ENCODE measurements around the gene CTNNB1. TPM values are rescaled to one million over a fixed set of nuclear protein-coding genes. Genes with fewer than 3 reads are reported as not detected.

The CTNNB1 gene
- total and polyA plus RNA-seq, 3 experiments from 2014 or later, result 54.4 to 166 (median 156) TPM

DNA sequence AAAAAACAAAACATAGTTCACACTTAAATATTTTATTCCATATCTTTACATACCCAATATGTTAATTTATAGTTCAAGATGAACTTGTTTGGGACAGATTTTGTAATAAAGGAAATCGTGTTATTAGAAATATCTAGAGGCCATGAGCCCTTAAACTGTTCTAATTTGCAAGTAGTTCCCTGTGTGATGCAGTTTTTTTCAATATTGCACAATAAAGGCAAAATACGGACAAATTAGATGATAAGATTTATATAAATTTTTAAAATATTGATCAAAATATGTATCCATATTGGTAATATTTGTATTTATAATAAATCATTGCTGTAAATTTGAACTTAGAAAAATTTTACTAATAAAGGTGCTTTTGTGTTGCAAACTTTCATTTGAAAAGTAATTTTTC is 23.8 kb downstream of the CTNNB1 start:
- Mint-ChIP-seq H3K4me3 (peak overlapping the region in 1 of 7 donors; percentile 12), H3K27ac (peak overlapping the region in 1 of 8 donors; percentile 48), H3K27me3 (no peaks in the 10 kb centered on the region), H3K4me1 (peaks cover 64 to 89% (median 85%) of the 10 kb centered on the region in 3 donors), H3K9me3 (no peaks in the 10 kb centered on the region), H3K36me3 (peaks cover 3 to 51% (median 19%) of the 10 kb centered on the region in 3 donors)
- ChIA-PET CTCF (no interaction called here), POLR2A (no interaction called here)
- Histone ChIP-seq H3K27me3 (ENCODE audit: insufficient read depth, low read length, poor library complexity, severe bottlenecking) (no peaks in the 10 kb centered on the region), H3K4me3 (ENCODE audit: low read length) (no peak overlapping the region), H3K36me3 (ENCODE audit: insufficient read depth, low read length) (peaks cover 35% of the 10 kb centered on the region), H3K4me1 (ENCODE audit: insufficient read depth, low read length) (peaks cover 41% of the 10 kb centered on the region), H3K9me3 (ENCODE audit: low read length) (no peaks in the 10 kb centered on the region), H3K27ac (ENCODE audit: low read depth, low read length) (no peak overlapping the region)
- DNase-seq, result no peak

GRCh38 chr3:41223691-41224090 is 24.4 kb downstream of the CTNNB1 start:
- Histone ChIP-seq H3K4me1 (ENCODE audit: insufficient read depth, low read length) (peaks cover 35% of the 10 kb centered on the region), H3K36me3 (ENCODE audit: insufficient read depth, low read length) (peaks cover 35% of the 10 kb centered on the region), H3K4me3 (ENCODE audit: low read length) (no peak overlapping the region), H3K27me3 (ENCODE audit: insufficient read depth, low read length, poor library complexity, severe bottlenecking) (no peaks in the 10 kb centered on the region), H3K9me3 (ENCODE audit: low read length) (no peaks in the 10 kb centered on the region), H3K27ac (ENCODE audit: low read depth, low read length) (no peak overlapping the region)
- H3K4me1 Mint-ChIP-seq, result peaks cover 66 to 89% (median 85%) of the 10 kb centered on the region in 3 donors
- H3K9me3 Mint-ChIP-seq, result no peaks in the 10 kb centered on the region
- H3K27ac Mint-ChIP-seq, result peak overlapping the region in 1 of 8 donors; percentile 40
- no peaks in the 10 kb centered on the region for H3K27me3 Mint-ChIP-seq
- CTCF ChIA-PET, result no interaction called here
- POLR2A ChIA-PET, result no interaction called here
- no peak for DNase-seq
- H3K36me3 Mint-ChIP-seq, result peaks cover 3 to 55% (median 24%) of the 10 kb centered on the region in 3 donors
- H3K4me3 Mint-ChIP-seq, result no peak overlapping the region

DNA sequence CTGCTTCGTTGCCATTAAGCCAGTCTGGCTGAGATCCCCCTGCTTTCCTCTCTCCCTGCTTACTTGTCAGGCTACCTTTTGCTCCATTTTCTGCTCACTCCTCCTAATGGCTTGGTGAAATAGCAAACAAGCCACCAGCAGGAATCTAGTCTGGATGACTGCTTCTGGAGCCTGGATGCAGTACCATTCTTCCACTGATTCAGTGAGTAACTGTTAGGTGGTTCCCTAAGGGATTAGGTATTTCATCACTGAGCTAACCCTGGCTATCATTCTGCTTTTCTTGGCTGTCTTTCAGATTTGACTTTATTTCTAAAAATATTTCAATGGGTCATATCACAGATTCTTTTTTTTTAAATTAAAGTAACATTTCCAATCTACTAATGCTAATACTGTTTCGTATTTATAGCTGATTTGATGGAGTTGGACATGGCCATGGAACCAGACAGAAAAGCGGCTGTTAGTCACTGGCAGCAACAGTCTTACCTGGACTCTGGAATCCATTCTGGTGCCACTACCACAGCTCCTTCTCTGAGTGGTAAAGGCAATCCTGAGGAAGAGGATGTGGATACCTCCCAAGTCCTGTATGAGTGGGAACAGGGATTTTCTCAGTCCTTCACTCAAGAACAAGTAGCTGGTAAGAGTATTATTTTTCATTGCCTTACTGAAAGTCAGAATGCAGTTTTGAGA is 25.0 kb downstream of the CTNNB1 start:
- peaks cover 3 to 60% (median 24%) of the 10 kb centered on the region in 3 donors for H3K36me3 Mint-ChIP-seq
- ChIA-PET POLR2A (no interaction called here), CTCF (interaction anchor here (1.3 kb wide), 1 partner anchor 11 kb away, joined by 3 read pairs; no protein-coding TSS in a partner anchor)
- no peak overlapping the region for H3K4me3 Mint-ChIP-seq
- H3K27me3 ChIP-seq (ENCODE audit: insufficient read depth, low read length, poor library complexity, severe bottlenecking), result no peaks in the 10 kb centered on the region
- no peak overlapping the region for H3K4me3 ChIP-seq (ENCODE audit: low read length)
- peaks cover 35% of the 10 kb centered on the region for H3K36me3 ChIP-seq (ENCODE audit: insufficient read depth, low read length)
- no peaks in the 10 kb centered on the region for H3K27me3 Mint-ChIP-seq
- H3K4me1 Mint-ChIP-seq, result peaks cover 62 to 89% (median 85%) of the 10 kb centered on the region in 3 donors
- H3K9me3 Mint-ChIP-seq, result no peaks in the 10 kb centered on the region
- DNase-seq, result no peak
- H3K27ac Mint-ChIP-seq, result peak overlapping the region in 2 of 8 donors; percentile 27 to 33
- peaks cover 29% of the 10 kb centered on the region for H3K4me1 ChIP-seq (ENCODE audit: insufficient read depth, low read length)
- H3K27ac ChIP-seq (ENCODE audit: low read depth, low read length), result no peak overlapping the region
- no peaks in the 10 kb centered on the region for H3K9me3 ChIP-seq (ENCODE audit: low read length)

GRCh38 chr3:41234823-41235721 is 35.8 kb downstream of the CTNNB1 start:
- Histone ChIP-seq H3K27me3 (ENCODE audit: insufficient read depth, low read length, poor library complexity, severe bottlenecking) (no peaks in the 10 kb centered on the region), H3K4me3 (ENCODE audit: low read length) (no peak overlapping the region), H3K36me3 (ENCODE audit: insufficient read depth, low read length) (peaks cover 77% of the 10 kb centered on the region), H3K27ac (ENCODE audit: low read depth, low read length) (no peak overlapping the region), H3K9me3 (ENCODE audit: low read length) (no peaks in the 10 kb centered on the region), H3K4me1 (ENCODE audit: insufficient read depth, low read length) (no peaks in the 10 kb centered on the region)
- no peaks in the 10 kb centered on the region for H3K9me3 Mint-ChIP-seq
- DNase-seq, result no peak
- peaks cover 16 to 95% (median 39%) of the 10 kb centered on the region in 3 donors for H3K36me3 Mint-ChIP-seq
- ChIA-PET POLR2A (no interaction called here), CTCF (interaction anchor here (1.4 kb wide), 1 partner anchor 32 kb away, joined by 3 read pairs; no protein-coding TSS in a partner anchor)
- H3K4me3 Mint-ChIP-seq, result no peak overlapping the region
- peaks cover 4 to 9% (median 6%) of the 10 kb centered on the region in 3 donors for H3K4me1 Mint-ChIP-seq
- H3K27me3 Mint-ChIP-seq, result no peaks in the 10 kb centered on the region
- H3K27ac Mint-ChIP-seq, result peak overlapping the region in 1 of 8 donors; percentile 11

DNA sequence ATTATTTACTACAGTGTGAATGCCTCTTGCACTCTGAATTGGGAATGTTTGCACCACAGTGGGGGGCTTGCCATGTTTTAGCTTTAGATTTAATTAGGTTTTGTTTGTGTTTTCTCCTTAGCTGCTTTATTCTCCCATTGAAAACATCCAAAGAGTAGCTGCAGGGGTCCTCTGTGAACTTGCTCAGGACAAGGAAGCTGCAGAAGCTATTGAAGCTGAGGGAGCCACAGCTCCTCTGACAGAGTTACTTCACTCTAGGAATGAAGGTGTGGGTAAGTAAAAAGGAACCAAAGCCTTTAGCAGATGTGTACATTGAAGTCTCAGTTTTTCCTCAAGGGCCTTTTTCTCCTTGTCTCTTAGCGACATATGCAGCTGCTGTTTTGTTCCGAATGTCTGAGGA is 36.9 kb downstream of the CTNNB1 start:
- CTCF ChIA-PET, result interaction anchor here (1.4 kb wide), 1 partner anchor 34 kb away, joined by 3 read pairs; no protein-coding TSS in a partner anchor
- DNase-seq, result no peak
- peak overlapping the region in 1 of 8 donors; percentile 35 for H3K27ac Mint-ChIP-seq
- no peak overlapping the region for H3K4me3 Mint-ChIP-seq
- Histone ChIP-seq H3K27ac (ENCODE audit: low read depth, low read length) (no peak overlapping the region), H3K4me1 (ENCODE audit: insufficient read depth, low read length) (no peaks in the 10 kb centered on the region), H3K9me3 (ENCODE audit: low read length) (no peaks in the 10 kb centered on the region), H3K36me3 (ENCODE audit: insufficient read depth, low read length) (peaks cover 70% of the 10 kb centered on the region), H3K4me3 (ENCODE audit: low read length) (no peak overlapping the region), H3K27me3 (ENCODE audit: insufficient read depth, low read length, poor library complexity, severe bottlenecking) (no peaks in the 10 kb centered on the region)
- no peaks in the 10 kb centered on the region for H3K9me3 Mint-ChIP-seq
- no peaks in the 10 kb centered on the region for H3K27me3 Mint-ChIP-seq
- peaks cover 16 to 96% (median 42%) of the 10 kb centered on the region in 3 donors for H3K36me3 Mint-ChIP-seq
- POLR2A ChIA-PET, result no interaction called here
- H3K4me1 Mint-ChIP-seq, result peaks cover 0 to 3% (median 0%) of the 10 kb centered on the region in 3 donors

DNA sequence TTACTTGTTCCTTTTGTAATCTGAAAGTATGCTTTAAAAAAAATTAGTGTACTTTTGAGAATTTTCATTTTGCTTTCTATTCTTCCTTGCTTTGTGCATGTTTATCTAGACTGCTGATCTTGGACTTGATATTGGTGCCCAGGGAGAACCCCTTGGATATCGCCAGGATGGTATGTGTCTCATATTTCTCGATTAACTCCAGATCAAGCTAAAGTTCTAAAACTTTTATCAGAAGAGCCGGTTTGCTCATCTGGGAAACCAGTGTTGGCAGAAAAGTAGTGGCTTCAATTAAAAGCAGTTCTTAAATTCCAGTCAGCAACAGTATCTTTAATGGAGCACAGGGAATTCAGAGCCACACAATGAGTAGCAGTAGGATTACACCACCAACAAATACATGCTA is 38.6 kb downstream of the CTNNB1 start:
- POLR2A ChIA-PET, result no interaction called here
- Mint-ChIP-seq H3K27me3 (no peaks in the 10 kb centered on the region), H3K4me1 (peaks cover 0 to 2% (median 0%) of the 10 kb centered on the region in 3 donors), H3K4me3 (no peak overlapping the region), H3K36me3 (peaks cover 16 to 90% (median 40%) of the 10 kb centered on the region in 3 donors), H3K9me3 (no peaks in the 10 kb centered on the region), H3K27ac (peak overlapping the region in 3 of 8 donors; percentile 13 to 34 (median 29))
- Histone ChIP-seq H3K36me3 (ENCODE audit: insufficient read depth, low read length) (peaks cover 63% of the 10 kb centered on the region), H3K9me3 (ENCODE audit: low read length) (no peaks in the 10 kb centered on the region), H3K4me3 (ENCODE audit: low read length) (no peak overlapping the region), H3K27ac (ENCODE audit: low read depth, low read length) (no peak overlapping the region), H3K27me3 (ENCODE audit: insufficient read depth, low read length, poor library complexity, severe bottlenecking) (no peaks in the 10 kb centered on the region), H3K4me1 (ENCODE audit: insufficient read depth, low read length) (no peaks in the 10 kb centered on the region)
- CTCF ChIA-PET, result no interaction called here
- no peak for DNase-seq

GRCh38 chr3:41239587-41239986 is 40.3 kb downstream of the CTNNB1 start:
- POLR2A ChIA-PET, result interaction anchor here (0.6 kb wide), 2 partner anchors 112 to 1306 kb away, joined by 3 to 4 read pairs; no protein-coding TSS in a partner anchor
- Histone ChIP-seq H3K4me3 (ENCODE audit: low read length) (no peak overlapping the region), H3K27me3 (ENCODE audit: insufficient read depth, low read length, poor library complexity, severe bottlenecking) (no peaks in the 10 kb centered on the region), H3K9me3 (ENCODE audit: low read length) (no peaks in the 10 kb centered on the region), H3K27ac (ENCODE audit: low read depth, low read length) (no peak overlapping the region), H3K36me3 (ENCODE audit: insufficient read depth, low read length) (peaks cover 46% of the 10 kb centered on the region), H3K4me1 (ENCODE audit: insufficient read depth, low read length) (no peaks in the 10 kb centered on the region)
- H3K36me3 Mint-ChIP-seq, result peaks cover 16 to 73% (median 32%) of the 10 kb centered on the region in 3 donors
- peaks cover 0 to 2% (median 0%) of the 10 kb centered on the region in 3 donors for H3K4me1 Mint-ChIP-seq
- CTCF ChIA-PET, result no interaction called here
- no peak overlapping the region for H3K4me3 Mint-ChIP-seq
- DNase-seq, result no peak
- no peaks in the 10 kb centered on the region for H3K27me3 Mint-ChIP-seq
- no peaks in the 10 kb centered on the region for H3K9me3 Mint-ChIP-seq
- H3K27ac Mint-ChIP-seq, result peak overlapping the region in 2 of 8 donors; percentile 68 to 85
